Glomerular endothelial cell (primary cell): Measurements from ENCODE around the gene LTBP2. TPM values are rescaled to one million over a fixed set of nuclear protein-coding genes. Genes with fewer than 3 reads are reported as not detected.

Source experiments
- DNase-seq: peaks from one replicate; pipeline ENCODE4 v3.0.0-alpha.2; 2011; ENCODE audit warnings: low read depth, low spot score; ENCODE audit errors: extremely low read depth
- total RNA-seq: library from RNA; depleted of rRNA; stranded (reverse); fragments of >200 nt; gene quantifications from 2 replicates; pipeline ENCODE4 v1.2.3, GENCODE V29; 2015

The LTBP2 gene
- total RNA-seq, 1 donor from 2014 or later: 261 TPM

DNA sequence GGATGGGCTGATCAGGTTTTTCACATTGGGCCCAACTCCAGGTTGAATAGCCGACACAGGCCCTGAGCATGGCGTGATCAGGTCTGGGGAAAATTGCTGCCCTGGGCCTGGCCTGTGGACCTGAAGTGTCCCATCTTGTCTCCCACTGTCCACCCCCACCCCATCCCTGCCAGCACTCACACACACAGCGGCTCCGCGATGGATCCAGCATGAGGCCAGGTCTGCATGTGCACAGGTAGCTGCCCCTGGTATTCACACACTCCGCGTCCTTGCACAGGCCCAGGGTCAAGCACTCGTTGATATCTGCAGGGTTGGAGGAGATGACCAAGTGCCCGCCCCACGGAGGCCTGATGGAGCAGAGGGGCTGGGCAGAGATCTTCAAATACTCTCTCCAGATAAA, 79.8 kb downstream of the LTBP2 start:
- no peak for DNase-seq

DNA sequence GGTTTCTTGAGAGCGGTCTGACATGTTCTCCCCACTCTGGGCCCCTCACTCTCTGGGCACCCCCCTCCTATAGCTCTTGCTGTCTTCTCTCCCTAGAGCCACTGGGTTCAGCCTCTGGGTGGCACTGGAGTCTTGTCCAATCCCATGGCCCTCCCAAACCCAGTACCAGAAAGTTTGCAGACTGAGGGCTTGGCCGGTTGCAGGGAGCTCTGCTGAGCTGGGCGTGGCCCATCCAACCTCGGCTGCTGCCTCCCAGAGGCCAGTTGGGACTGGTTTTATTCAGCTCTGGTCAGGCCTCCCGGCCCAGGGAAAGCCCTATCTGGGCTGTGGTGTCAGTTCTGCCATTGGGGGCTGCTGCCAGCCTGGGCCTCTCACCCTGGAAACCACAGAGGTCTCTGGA, 80.6 kb downstream of the LTBP2 start:
- no peak for DNase-seq

DNA sequence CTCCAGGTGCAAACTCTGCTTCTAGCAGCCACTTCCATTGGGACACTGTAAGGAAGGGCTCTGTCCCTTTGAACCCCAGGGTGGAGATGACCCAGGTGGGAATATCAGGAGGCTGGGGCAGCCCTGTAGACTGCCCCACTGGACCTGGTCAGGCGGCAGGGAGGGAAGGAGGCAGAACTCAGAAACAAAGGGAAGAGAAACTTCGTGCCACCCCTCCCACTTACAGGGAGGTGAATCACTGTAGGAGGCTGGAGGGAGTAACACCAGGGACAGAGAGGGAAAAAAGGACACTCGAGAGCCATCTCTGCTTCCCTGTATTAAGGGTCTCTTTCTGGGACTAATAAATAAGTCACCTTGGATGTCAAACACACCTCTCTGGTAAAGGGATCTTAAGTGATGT, 81.0 kb downstream of the LTBP2 start:
- no peak for DNase-seq

GRCh38 chr14:74528886-74529285, 83.2 kb downstream of the LTBP2 start:
- DNase-seq: no peak

DNA sequence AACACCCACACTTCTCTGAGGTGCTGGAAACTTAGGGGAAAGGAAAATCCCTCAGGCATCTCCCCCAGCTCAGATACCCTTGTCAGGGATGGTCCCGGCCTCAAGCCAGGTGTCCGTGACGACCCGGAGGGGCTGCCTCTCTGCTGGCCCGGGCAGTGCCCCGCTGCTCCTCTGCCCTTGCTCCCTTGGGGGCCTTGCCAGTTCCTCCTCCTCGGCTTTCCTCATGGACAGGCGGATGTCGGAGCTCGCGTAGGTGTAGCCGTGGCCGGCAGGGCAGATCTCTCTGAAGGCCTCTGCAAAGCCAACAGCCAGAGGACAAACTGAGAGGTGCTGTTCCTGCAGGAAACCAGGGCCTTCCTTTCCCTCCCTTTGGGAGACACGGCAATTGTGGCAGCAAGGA, 83.6 kb downstream of the LTBP2 start:
- DNase-seq: no peak

GRCh38 chr14:74527736-74528280, 84.2 kb downstream of the LTBP2 start:
- DNase-seq: no peak

- DNase-seq: no peak
These were observed 85.0 kb downstream of the LTBP2 start for GRCh38 chr14:74526854-74527585.

GRCh38 chr14:74525361-74525851, 86.6 kb downstream of the LTBP2 start:
- no peak for DNase-seq

GRCh38 chr14:74524812-74525135, 87.3 kb downstream of the LTBP2 start:
- DNase-seq: no peak

DNA sequence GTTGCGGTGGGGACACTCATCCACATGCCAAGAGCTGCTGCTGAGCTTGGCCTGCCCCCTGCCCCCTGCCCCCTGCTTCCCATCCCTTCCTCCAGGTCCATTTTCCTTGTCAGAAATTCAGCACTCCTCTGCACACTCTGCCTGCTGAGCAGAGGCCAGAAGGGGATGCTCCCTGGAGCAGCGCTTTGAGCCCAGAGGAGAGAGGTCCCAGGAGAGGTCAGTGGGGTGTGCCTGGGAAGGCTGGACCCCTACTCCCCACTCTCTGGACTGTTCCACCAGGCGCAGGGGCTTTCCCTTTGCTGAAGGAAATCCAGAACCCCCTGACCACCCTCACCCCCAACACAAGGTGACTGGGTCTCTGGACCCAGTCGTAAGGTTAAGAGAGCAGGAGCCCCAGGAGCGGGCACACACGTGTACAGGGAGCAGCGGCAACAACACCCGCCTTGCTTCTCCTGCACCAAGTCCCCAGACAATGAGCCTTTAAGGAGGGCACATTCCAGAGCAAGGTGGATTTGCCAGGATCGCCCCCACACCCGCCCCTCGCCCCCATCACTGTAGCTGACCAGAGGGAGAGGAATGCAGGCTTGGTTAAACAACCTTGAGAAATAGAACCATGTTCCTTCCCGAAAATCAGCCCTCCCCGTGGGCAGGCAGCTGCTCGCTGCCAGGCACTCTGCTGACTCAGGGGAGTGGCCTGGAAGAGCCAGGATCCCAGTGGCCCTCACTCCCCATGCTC, 87.8 kb downstream of the LTBP2 start:
- no peak for DNase-seq

GRCh38 chr14:74522740-74523139, 89.3 kb downstream of the LTBP2 start:
- DNase-seq: no peak

DNA sequence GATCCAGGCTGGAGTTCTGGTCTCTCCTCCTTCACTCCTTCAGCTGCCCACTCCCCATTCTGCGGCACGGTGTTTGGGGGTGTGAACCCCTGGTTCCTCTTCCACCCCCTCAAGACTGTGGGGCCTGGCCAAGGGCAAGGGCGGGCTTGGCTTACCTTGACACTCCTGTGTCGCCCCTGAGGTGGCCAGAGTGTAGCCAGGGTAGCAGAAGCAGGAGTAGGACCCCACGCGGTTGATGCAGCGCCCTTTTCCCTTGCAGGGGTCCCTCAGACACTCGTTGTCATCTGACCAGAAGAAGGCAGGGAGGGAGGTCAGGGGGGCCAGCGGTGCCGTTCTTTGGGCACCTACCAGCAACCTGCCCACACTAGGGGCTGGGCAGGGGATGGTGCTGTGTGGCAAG, 90.3 kb downstream of the LTBP2 start:
- no peak for DNase-seq

- DNase-seq: no peak
These were observed 92.5 kb downstream of the LTBP2 start for GRCh38 chr14:74519316-74520074.

DNA sequence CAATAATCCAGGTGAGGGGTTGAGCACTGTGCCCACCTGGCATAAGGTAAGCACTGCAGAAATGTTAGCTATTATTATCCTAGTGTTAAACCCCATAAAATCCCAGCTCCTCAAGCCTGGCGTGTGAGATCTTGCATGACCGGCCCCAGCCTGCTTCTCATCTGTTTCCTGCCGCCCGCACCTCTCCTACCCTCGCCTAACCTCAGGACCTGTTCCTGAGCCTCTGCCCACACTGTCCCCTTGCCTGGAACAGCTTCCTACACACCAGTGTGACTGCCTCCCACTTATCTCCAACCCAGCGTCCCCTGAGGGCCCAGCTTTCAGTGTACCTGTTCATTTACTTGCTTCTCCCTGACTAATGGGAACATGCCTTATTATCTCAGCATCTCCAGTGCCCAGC, 93.8 kb downstream of the LTBP2 start:
- no peak for DNase-seq

DNA sequence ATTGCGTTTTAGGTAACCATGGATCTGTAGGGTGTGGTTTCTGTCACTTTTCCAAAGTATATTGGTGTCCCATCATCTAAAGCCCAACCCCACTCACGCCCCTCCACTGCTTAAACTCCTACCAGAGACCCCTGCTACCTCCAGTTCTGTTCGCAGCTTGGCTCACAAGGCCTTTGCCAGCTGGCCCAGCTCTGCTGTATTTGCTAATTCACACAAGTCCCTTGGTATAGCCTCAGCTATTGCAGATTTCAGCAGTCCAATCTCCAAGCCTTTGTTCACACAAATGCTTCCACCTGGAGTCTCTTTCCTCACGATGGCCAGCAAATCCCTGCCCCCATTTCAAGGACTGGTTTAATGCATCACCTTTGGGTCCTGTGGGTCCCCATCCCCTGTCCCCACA, 94.3 kb downstream of the LTBP2 start:
- DNase-seq: no peak

GRCh38 chr14:74516451-74517160, 95.4 kb downstream of the LTBP2 start:
- DNase-seq: no peak

DNA sequence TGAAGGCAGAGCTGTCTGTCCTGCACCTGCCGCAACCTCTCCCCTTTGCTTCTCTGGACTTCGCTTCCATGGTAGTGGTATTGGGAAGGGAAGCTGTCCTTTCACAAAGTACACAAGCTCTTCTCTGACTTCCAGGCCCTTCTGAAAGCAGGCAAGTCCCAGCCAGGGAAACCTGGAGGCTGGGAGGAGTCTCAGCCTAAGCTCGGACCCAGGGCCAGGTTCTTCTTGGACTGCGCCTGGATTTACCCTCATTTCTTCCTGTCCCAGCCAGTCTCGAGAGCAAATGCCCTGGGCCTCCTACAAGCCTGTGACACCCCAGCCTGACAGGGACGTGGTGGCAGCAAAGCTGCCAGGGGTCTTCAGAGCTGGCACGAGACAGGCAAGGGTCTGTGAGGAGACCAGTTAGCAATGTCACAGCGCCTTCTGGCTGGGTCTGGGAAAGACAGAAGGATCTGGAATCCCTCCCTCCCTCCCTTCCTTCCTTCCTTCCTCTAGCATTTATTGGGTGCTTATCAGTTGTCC, 96.1 kb downstream of the LTBP2 start:
- no peak for DNase-seq

DNA sequence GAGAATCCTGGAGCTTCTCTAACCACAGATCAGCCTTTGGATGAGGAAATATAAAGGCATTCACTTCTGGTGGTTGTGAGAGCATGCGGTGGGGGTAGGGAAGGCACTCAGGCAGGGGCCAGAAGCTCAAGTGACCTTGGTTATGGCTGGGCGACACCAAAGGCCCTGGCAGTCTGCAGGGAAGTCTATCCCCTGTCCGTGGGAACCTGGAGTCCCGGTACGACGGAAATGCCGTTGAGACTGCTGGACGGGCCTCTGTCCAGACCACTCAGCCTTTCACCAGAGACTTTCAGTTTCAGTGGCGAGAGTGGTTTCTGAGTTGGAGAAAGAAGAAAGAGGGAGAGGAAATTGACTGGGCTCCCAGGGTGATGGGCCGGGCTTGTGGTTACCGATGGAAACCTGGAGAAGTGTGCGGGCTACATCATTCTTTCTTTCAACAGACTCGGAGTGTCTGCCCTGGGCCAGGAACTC, 97.5 kb downstream of the LTBP2 start:
- DNase-seq: no peak

DNA sequence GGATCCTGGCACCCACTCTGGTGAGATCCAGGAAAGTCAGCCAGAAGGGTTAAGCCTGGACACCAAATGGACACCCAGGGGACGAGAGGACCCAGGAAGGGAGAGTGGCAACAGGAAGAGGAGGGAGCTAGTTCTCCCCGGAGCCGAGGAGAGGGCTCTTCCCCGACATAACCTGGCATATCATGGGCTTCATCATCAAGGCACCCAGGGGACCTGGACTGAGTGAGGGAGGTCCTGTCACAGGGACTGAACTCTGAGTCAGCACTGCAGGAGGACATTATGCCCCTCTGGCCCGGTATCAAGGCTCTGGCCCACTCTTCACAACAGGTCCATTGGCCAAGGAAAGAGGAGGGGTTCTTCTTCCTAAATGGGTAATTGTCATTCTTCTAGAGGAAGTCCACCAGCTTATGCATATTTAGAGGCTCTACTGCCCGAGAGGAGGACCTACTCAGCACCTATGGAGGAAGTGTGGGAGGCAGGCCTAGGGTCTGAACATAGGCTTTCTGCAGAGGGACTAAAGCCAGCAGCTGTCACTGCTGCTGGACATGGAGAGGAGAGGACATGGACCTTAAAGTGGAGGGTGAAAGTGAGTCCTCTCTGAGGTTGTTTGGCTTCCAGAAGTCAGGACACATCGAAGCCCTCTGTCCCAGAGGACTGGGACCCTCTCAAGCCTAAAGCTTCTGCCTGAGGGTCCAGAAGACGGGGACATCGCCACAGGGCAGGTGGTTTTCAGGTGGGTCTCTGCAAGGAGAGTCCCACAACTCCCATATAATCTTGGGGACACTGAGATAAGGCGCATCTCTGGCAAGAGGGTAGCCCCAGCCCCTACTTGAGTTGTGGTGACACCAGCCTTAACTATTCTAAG, 99.8 kb downstream of the LTBP2 start:
- DNase-seq: no peak
